Measurements from ENCODE around the gene QRFP.

Gene QRFP

GRCh38 chr9:130930132-130930803 is 33.7 kb upstream of the QRFP start:
- no peak overlapping the region for H3K9ac ChIP-seq (ENCODE audit: low read length)
- H3K4me3 ChIP-seq (ENCODE audit: low read length) = no peak overlapping the region
- TF ChIP-seq CTCF (IDR thresholded peaks at IDR 0.05; ENCODE audit: low read depth, low read length) = no peak
- no peak for TF ChIP-seq EZH2phosphoT487 (IDR thresholded peaks at IDR 0.05; ENCODE audit: low read depth)
- no peaks in the 10 kb centered on the region for H3K79me2 ChIP-seq (ENCODE audit: low read length)
- H3K4me1 ChIP-seq (ENCODE audit: low read length) = peaks cover 95% of the 10 kb centered on the region
- H3K9me3 ChIP-seq (ENCODE audit: insufficient read depth, low read length) = no peaks in the 10 kb centered on the region
- peaks cover 24% of the 10 kb centered on the region for H3K27me3 ChIP-seq (ENCODE audit: low read depth, low read length)
- no peak overlapping the region for H2AFZ ChIP-seq (ENCODE audit: low read depth, low read length)
- no peaks in the 10 kb centered on the region for H4K20me1 ChIP-seq (ENCODE audit: insufficient read depth, low read length)
- H3K4me2 ChIP-seq (ENCODE audit: low read length) = peak overlapping the region; percentile 67
- no peak overlapping the region for H3K27ac ChIP-seq (ENCODE audit: low read length)
- no peaks in the 10 kb centered on the region for H3K36me3 ChIP-seq (replicated peaks; ENCODE audit: low read depth, low read length)

- Histone ChIP-seq H3K36me3 (replicated peaks; ENCODE audit: low read depth, low read length) (no peaks in the 10 kb centered on the region), H2AFZ (ENCODE audit: low read depth, low read length) (no peak overlapping the region), H3K4me1 (ENCODE audit: low read length) (peaks cover 91% of the 10 kb centered on the region), H3K4me3 (ENCODE audit: low read length) (no peak overlapping the region), H3K9me3 (ENCODE audit: insufficient read depth, low read length) (no peaks in the 10 kb centered on the region), H4K20me1 (ENCODE audit: insufficient read depth, low read length) (no peaks in the 10 kb centered on the region), H3K27me3 (ENCODE audit: low read depth, low read length) (peaks cover 25% of the 10 kb centered on the region), H3K4me2 (ENCODE audit: low read length) (no peak overlapping the region), H3K27ac (ENCODE audit: low read length) (no peak overlapping the region), H3K79me2 (ENCODE audit: low read length) (no peaks in the 10 kb centered on the region), H3K9ac (ENCODE audit: low read length) (no peak overlapping the region)
- TF ChIP-seq EZH2phosphoT487 (IDR thresholded peaks at IDR 0.05; ENCODE audit: low read depth) (no peak), CTCF (IDR thresholded peaks at IDR 0.05; ENCODE audit: low read depth, low read length) (no peak)
These were observed 33.0 kb upstream of the QRFP start for GRCh38 chr9:130929571-130930038.

GRCh38 chr9:130927995-130928900 is 31.6 kb upstream of the QRFP start:
- Histone ChIP-seq H4K20me1 (ENCODE audit: insufficient read depth, low read length) (no peaks in the 10 kb centered on the region), H3K4me1 (ENCODE audit: low read length) (peaks cover 79% of the 10 kb centered on the region), H3K27me3 (ENCODE audit: low read depth, low read length) (peaks cover 19% of the 10 kb centered on the region), H3K9me3 (ENCODE audit: insufficient read depth, low read length) (no peaks in the 10 kb centered on the region), H3K79me2 (ENCODE audit: low read length) (no peaks in the 10 kb centered on the region), H3K9ac (ENCODE audit: low read length) (peak overlapping the region; percentile 49; the same call in 1 of the 2 replicates), H3K36me3 (replicated peaks; ENCODE audit: low read depth, low read length) (no peaks in the 10 kb centered on the region), H3K27ac (ENCODE audit: low read length) (peak overlapping the region; percentile 76), H2AFZ (ENCODE audit: low read depth, low read length) (no peak overlapping the region), H3K4me2 (ENCODE audit: low read length) (peak overlapping the region; percentile 86), H3K4me3 (ENCODE audit: low read length) (peak overlapping the region; percentile 56)
- TF ChIP-seq CTCF (IDR thresholded peaks at IDR 0.05; ENCODE audit: low read depth, low read length) = no peak
- no peak for TF ChIP-seq EZH2phosphoT487 (IDR thresholded peaks at IDR 0.05; ENCODE audit: low read depth)

GRCh38 chr9:130927338-130927737 is 30.7 kb upstream of the QRFP start:
- no peak for TF ChIP-seq CTCF (IDR thresholded peaks at IDR 0.05; ENCODE audit: low read depth, low read length)
- no peak for TF ChIP-seq EZH2phosphoT487 (IDR thresholded peaks at IDR 0.05; ENCODE audit: low read depth)
- H3K27me3 ChIP-seq (ENCODE audit: low read depth, low read length) = peaks cover 24% of the 10 kb centered on the region
- H3K36me3 ChIP-seq (replicated peaks; ENCODE audit: low read depth, low read length) = no peaks in the 10 kb centered on the region
- H3K79me2 ChIP-seq (ENCODE audit: low read length) = no peaks in the 10 kb centered on the region
- H3K4me3 ChIP-seq (ENCODE audit: low read length) = peak overlapping the region; percentile 56
- H3K4me1 ChIP-seq (ENCODE audit: low read length) = peaks cover 69% of the 10 kb centered on the region
- peak overlapping the region; percentile 48; the same call in 1 of the 2 replicates for H3K9ac ChIP-seq (ENCODE audit: low read length)
- H4K20me1 ChIP-seq (ENCODE audit: insufficient read depth, low read length) = no peaks in the 10 kb centered on the region
- no peak overlapping the region for H2AFZ ChIP-seq (ENCODE audit: low read depth, low read length)
- H3K9me3 ChIP-seq (ENCODE audit: insufficient read depth, low read length) = no peaks in the 10 kb centered on the region
- peak overlapping the region; percentile 86 for H3K4me2 ChIP-seq (ENCODE audit: low read length)
- peak overlapping the region; percentile 76 for H3K27ac ChIP-seq (ENCODE audit: low read length)
